IMR-90 (cell line): Measurements from ENCODE around the gene EVA1C. TPM values are rescaled to one million over a fixed set of nuclear protein-coding genes. Genes with fewer than 3 reads are reported as not detected.

Source experiments
- ATAC-seq: fragments of 200-7000 bp; cut with Tn5 transposase; 2 replicates; pipeline ENCODE4 v1.9.1; 2020; ENCODE audit warnings: low read depth, mild to moderate bottlenecking, moderate library complexity
- BruUV-seq: library from RNA; stranded (reverse); fragments of 400-500 nt; replicated peaks from 2 replicates; lab custom pipeline; 2021; lab: Mats Ljungman, UMichigan
- CTCF ChIA-PET: fragments of 300-600 bp; formaldehyde crosslinking; extraction: SDS; loops from one replicate; lab custom pipeline; 2021; ENCODE audit warnings: antibody characterized with exemption; lab: Yijun Ruan, JAX
- POLR2A ChIA-PET: fragments of 300-600 bp; sonication (Branson Sonifier 250); formaldehyde crosslinking; loops from one replicate; lab custom pipeline; 2022; ENCODE audit warnings: antibody characterized with exemption; ENCODE audit not compliant: unreplicated experiment; lab: Charles Lee
- DNase-seq: peaks from one replicate; pipeline ENCODE4 v3.0.0; 2013
- H2AFZ ChIP-seq: replicated peaks from 2 replicates; pipeline ENCODE3; 2013; ENCODE audit warnings: low read length, mild to moderate bottlenecking; ENCODE audit not compliant: poor library complexity
- H2AK5ac ChIP-seq: 2 replicates; pipeline ENCODE4 v1.6.1; 2013; ENCODE audit warnings: low read depth, low read length, inconsistent platforms
- H2AK9ac ChIP-seq: replicated peaks from 2 replicates; pipeline ENCODE3; 2013; ENCODE audit warnings: mild to moderate bottlenecking, low read depth, low read length, moderate library complexity; ENCODE audit not compliant: poor library complexity
- H2BK120ac ChIP-seq: 2 replicates; pipeline ENCODE4 v1.6.1; 2013; ENCODE audit warnings: low read depth, low read length, inconsistent platforms
- H2BK15ac ChIP-seq: 3 replicates; pipeline ENCODE4 v1.6.1; 2013; ENCODE audit warnings: low read depth, low read length, inconsistent platforms
- H2BK20ac ChIP-seq: 2 replicates; pipeline ENCODE4 v1.6.1; 2013; ENCODE audit warnings: low read depth, mild to moderate bottlenecking, inconsistent platforms, low read length, moderate library complexity
- H2BK5ac ChIP-seq: 2 replicates; pipeline ENCODE4 v1.6.1; 2013; ENCODE audit warnings: mild to moderate bottlenecking, low read depth, low read length, inconsistent platforms; ENCODE audit not compliant: poor library complexity, severe bottlenecking
- H3K14ac ChIP-seq: replicated peaks from 2 replicates; pipeline ENCODE4 v1.6.1; 2013; ENCODE audit warnings: low read depth, low read length, inconsistent platforms
- H3K18ac ChIP-seq: 2 replicates; pipeline ENCODE4 v1.6.1; 2013; ENCODE audit warnings: low read depth, low read length, control low read depth
- H3K23ac ChIP-seq: 2 replicates; pipeline ENCODE4 v1.6.1; 2013; ENCODE audit warnings: low read depth, low read length, inconsistent platforms
- H3K27ac ChIP-seq: 2 replicates; pipeline ENCODE4 v1.5.1; 2013; ENCODE audit warnings: mild to moderate bottlenecking, control low read depth, low read length; ENCODE audit not compliant: insufficient read depth
- H3K27me3 ChIP-seq: 2 replicates; pipeline ENCODE4 v1.6.1; 2013; ENCODE audit warnings: low read length; ENCODE audit not compliant: control insufficient read depth, insufficient read depth
- H3K36me3 ChIP-seq: 2 replicates; pipeline ENCODE4 v1.6.1; 2013; ENCODE audit warnings: low read length, mixed read lengths; ENCODE audit not compliant: control insufficient read depth, insufficient read depth
- H3K4ac ChIP-seq: 2 replicates; pipeline ENCODE4 v1.6.1; 2013; ENCODE audit warnings: low read depth, low read length, inconsistent platforms
- H3K4me1 ChIP-seq: 2 replicates; pipeline ENCODE4 v1.6.1; 2013; ENCODE audit warnings: low read length, mixed read lengths; ENCODE audit not compliant: control insufficient read depth, insufficient read depth
- H3K4me2 ChIP-seq: 2 replicates; pipeline ENCODE4 v1.6.1; 2013; ENCODE audit warnings: low read depth, mild to moderate bottlenecking, control low read depth, low read length, moderate library complexity
- H3K4me3 ChIP-seq: 2 replicates; pipeline ENCODE4 v1.5.1; 2013; ENCODE audit warnings: low read depth, mild to moderate bottlenecking, control low read depth, low read length, moderate library complexity; ENCODE audit not compliant: insufficient read depth
- H3K56ac ChIP-seq: 2 replicates; pipeline ENCODE4 v1.6.1; 2013; ENCODE audit warnings: low read length, inconsistent platforms; ENCODE audit not compliant: insufficient read depth; ENCODE audit errors: extremely low read depth
- H3K79me1 ChIP-seq, 2 experiments: 2 replicates each; pipeline ENCODE4 v1.6.1; 2013; ENCODE audit warnings: low read length in 2 of 2, inconsistent platforms in 1 of 2, low read depth in 1 of 2
- H3K9ac ChIP-seq: 2 replicates; pipeline ENCODE4 v1.6.1; 2013; ENCODE audit warnings: low read depth, low read length, control low read depth
- H3K9me1 ChIP-seq: 2 replicates; pipeline ENCODE4 v1.6.1; 2013; ENCODE audit warnings: low read length, inconsistent platforms; ENCODE audit not compliant: insufficient read depth
- H3K9me3 ChIP-seq: 2 replicates; pipeline ENCODE4 v1.6.1; 2013; ENCODE audit warnings: low read length; ENCODE audit not compliant: control insufficient read depth, insufficient read depth
- H4K20me1 ChIP-seq: 2 replicates; pipeline ENCODE4 v1.6.1; 2013; ENCODE audit warnings: low read length, inconsistent platforms; ENCODE audit not compliant: insufficient read depth
- H4K5ac ChIP-seq: 2 replicates; pipeline ENCODE4 v1.6.1; 2013; ENCODE audit warnings: mild to moderate bottlenecking, low read depth, low read length, control low read depth
- H4K8ac ChIP-seq, 2 experiments: 2 replicates each; pipeline ENCODE4 v1.6.1; 2013; ENCODE audit warnings: low read depth in 2 of 2, low read length in 2 of 2, control low read depth in 1 of 2, inconsistent platforms in 1 of 2
- H4K91ac ChIP-seq: 2 replicates; pipeline ENCODE4 v1.6.1; 2013; ENCODE audit warnings: low read depth, low read length, inconsistent platforms; ENCODE audit not compliant: insufficient read depth
- FOS ChIP-seq: fragments of 150-350 bp; IDR thresholded peaks from 2 replicates; pipeline ENCODE4 v1.6.1; 2016; ENCODE audit warnings: low read depth, low read length
- NFE2L2 ChIP-seq: fragments of 150-350 bp; IDR thresholded peaks from 2 replicates; pipeline ENCODE4 v1.6.1; 2016; ENCODE audit warnings: low read depth, mild to moderate bottlenecking, low read length
- RCOR1 ChIP-seq: IDR thresholded peaks from 2 replicates; pipeline ENCODE4 v1.6.1; 2012; ENCODE audit warnings: mild to moderate bottlenecking, low read length, improper control_type of control experiment; ENCODE audit not compliant: insufficient replicate concordance
- RFX5 ChIP-seq: IDR thresholded peaks from 2 replicates; pipeline ENCODE4 v1.8.0; 2012; ENCODE audit warnings: low read depth, mild to moderate bottlenecking, low read length, moderate library complexity
- SMC3 ChIP-seq: fragments of 150-350 bp; IDR thresholded peaks from 2 replicates; pipeline ENCODE4 v1.6.1; 2016; ENCODE audit warnings: low read depth, mild to moderate bottlenecking, antibody characterized with exemption, low read length, moderate library complexity
- WGBS, 2 experiments: methylation state at CpG; one replicate each; pipeline versions ENCODE4 v1.1.5 to v1.1.7; 2013; ENCODE audit warnings: missing lambda C conversion rate in 2 of 2; ENCODE audit not compliant: insufficient read length in 1 of 2; ENCODE audit errors: extremely low coverage in 2 of 2; 5-methylcytosine and 5-hydroxymethylcytosine counted together
- dilution Hi-C: fragments of 300-500 bp; cut with HindIII; formaldehyde crosslinking; loops from one replicate; pipeline ENCODE4 v1.14.3; 2018; ENCODE audit warnings: low sequenced_read_pairs; ENCODE audit not compliant: unreplicated experiment
- in situ Hi-C: fragments of 300-500 bp; cut with MboI; formaldehyde crosslinking; loops from 3 replicates; pipeline ENCODE4 v1.14.3; 2019; ENCODE audit warnings: low sequenced_read_pairs, inconsistent platforms, mixed read lengths
- intact Hi-C: fragments of 100-400 bp; cut with micrococcal nuclease; formaldehyde crosslinking; loops from 2 replicates; pipeline ENCODE4 v1.10.0; 2022
- polyA plus RNA-seq, 3 experiments: library from polyadenylated mRNA; depleted of rRNA; stranded (reverse); fragments of >200 nt; gene quantifications; 2 replicates each; pipeline ENCODE4 v1.2.3, GENCODE V29; 2012; ENCODE audit warnings: low replicate concordance in 1 of 3
- total RNA-seq: library from RNA; depleted of rRNA; stranded (reverse); fragments of >200 nt; gene quantifications from 2 replicates; pipeline ENCODE4 v1.2.3, GENCODE V29; 2012
- TF ChIP-seq, protein P1 (sequence below): fragments of 150-350 bp; IDR thresholded peaks from 2 replicates; pipeline ENCODE4 v1.6.1; 2017; ENCODE audit warnings: mild to moderate bottlenecking, antibody characterized with exemption, low read length, low read depth

The EVA1C gene
- total and polyA plus RNA-seq, 2 of the 4 experiments (the other 2 are of a cell fraction), result 0.72 to 1.1 TPM

DNA sequence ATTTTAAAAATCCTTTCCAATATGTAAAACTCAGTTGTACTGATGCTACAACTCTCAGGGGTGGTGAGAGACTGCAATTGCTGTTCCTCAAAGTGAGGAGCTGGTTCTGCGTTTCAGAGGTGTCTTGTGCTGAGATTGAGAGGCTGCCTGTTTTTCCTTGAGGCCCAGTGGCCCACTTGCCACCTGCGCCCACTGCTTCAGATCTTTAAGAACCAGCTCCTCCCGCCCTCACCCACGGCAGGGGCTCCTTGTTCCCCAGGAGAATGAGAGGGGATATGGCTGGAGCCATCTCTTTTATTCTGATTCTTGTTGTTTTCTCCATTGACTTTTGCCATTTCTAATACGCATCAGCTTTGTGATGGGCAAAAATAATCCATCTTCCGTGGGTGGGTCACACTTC, 45.5 kb downstream of the EVA1C start:
- Histone ChIP-seq H2AFZ (no peak overlapping the region), H2AK5ac (no peak overlapping the region), H3K18ac (peak overlapping the region; percentile 3; the same call in 1 of the 2 replicates), H4K8ac (peak overlapping the region in 1 of 2 experiments; percentile 74; a peak in 1 of 4 replicates), H3K4ac (no peak overlapping the region; the same call in 1 of the 2 replicates), H3K9me1 (peaks cover 10% of the 10 kb centered on the region; the same call in 1 of the 2 replicates), H4K20me1 (no peaks in the 10 kb centered on the region), H3K36me3 (no peaks in the 10 kb centered on the region), H3K4me2 (no peak overlapping the region), H2BK5ac (no peak overlapping the region), H2BK15ac (no peak overlapping the region), H3K4me1 (peaks cover 18% of the 10 kb centered on the region), H3K23ac (peak overlapping the region; percentile 8; the same call in 1 of the 2 replicates), H3K27ac (no peak overlapping the region), H3K9ac (no peak overlapping the region), H4K5ac (no peak overlapping the region), H2AK9ac (no peak overlapping the region), H3K79me1 (peaks cover 0 to 4% of the 10 kb centered on the region in 2 experiments; a peak in 1 of 4 replicates), H3K14ac (no peak overlapping the region; the same call in 1 of the 2 replicates), H2BK120ac (no peak overlapping the region), H3K56ac (no peak overlapping the region), H3K9me3 (no peaks in the 10 kb centered on the region), H3K4me3 (no peak overlapping the region), H4K91ac (no peak overlapping the region), H3K27me3 (no peaks in the 10 kb centered on the region), H2BK20ac (no peak overlapping the region)
- BruUV-seq, result no TSS peak
- CTCF ChIA-PET, result no interaction called here
- intact Hi-C loops (no loop called here), dilution Hi-C loops (no loop called here), in situ Hi-C loops (no loop called here)
- DNase-seq, result no peak
- POLR2A ChIA-PET, result no interaction called here
- ATAC-seq, result no peak
- TF ChIP-seq FOS (no peak), RFX5 (no peak), NFE2L2 (no peak), SMC3 (no peak), RCOR1 (no peak)
- TF ChIP-seq, protein P1, sequence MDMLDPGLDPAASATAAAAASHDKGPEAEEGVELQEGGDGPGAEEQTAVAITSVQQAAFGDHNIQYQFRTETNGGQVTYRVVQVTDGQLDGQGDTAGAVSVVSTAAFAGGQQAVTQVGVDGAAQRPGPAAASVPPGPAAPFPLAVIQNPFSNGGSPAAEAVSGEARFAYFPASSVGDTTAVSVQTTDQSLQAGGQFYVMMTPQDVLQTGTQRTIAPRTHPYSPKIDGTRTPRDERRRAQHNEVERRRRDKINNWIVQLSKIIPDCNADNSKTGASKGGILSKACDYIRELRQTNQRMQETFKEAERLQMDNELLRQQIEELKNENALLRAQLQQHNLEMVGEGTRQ, result no peak
- WGBS, 2 experiments, result 60% methylated on average over 1 of the region's 6 CpGs; no CpG with 5 or more reads in 1 of the 2 experiments
